Endothelial cell (in vitro differentiated cells): ENCODE measurements around the gene SULT1C2. TPM values are rescaled to one million over a fixed set of nuclear protein-coding genes. Genes with fewer than 3 reads are reported as not detected.

Experiments used
- DNase-seq: peaks from one replicate; pipeline ENCODE4 v3.0.0; 2021; ENCODE audit warnings: low spot score
- H3K27ac Mint-ChIP-seq: one replicate; pipeline ENCODE4 v1.8.0; 2021; ENCODE audit warnings: mixed read lengths, inconsistent platforms; ENCODE audit not compliant: unreplicated experiment
- H3K27me3 Mint-ChIP-seq: one replicate; pipeline ENCODE4 v1.8.0; 2021; ENCODE audit warnings: mild to moderate bottlenecking, moderate library complexity, mixed read lengths, inconsistent platforms; ENCODE audit not compliant: unreplicated experiment
- H3K36me3 Mint-ChIP-seq: one replicate; pipeline ENCODE4 v1.8.0; 2021; ENCODE audit warnings: mild to moderate bottlenecking, low read depth, mixed read lengths, inconsistent platforms; ENCODE audit not compliant: unreplicated experiment
- H3K4me1 Mint-ChIP-seq: one replicate; pipeline ENCODE4 v1.8.0; 2021; ENCODE audit warnings: mild to moderate bottlenecking, mixed read lengths, inconsistent platforms; ENCODE audit not compliant: unreplicated experiment
- H3K4me3 Mint-ChIP-seq: one replicate; pipeline ENCODE4 v1.8.0; 2021; ENCODE audit warnings: mild to moderate bottlenecking, mixed read lengths, inconsistent platforms; ENCODE audit not compliant: unreplicated experiment
- H3K9me3 Mint-ChIP-seq: one replicate; pipeline ENCODE4 v1.8.0; 2021; ENCODE audit warnings: mixed read lengths, inconsistent platforms; ENCODE audit not compliant: unreplicated experiment
- CTCF ChIP-seq: fragments of 200-600 bp; sonication (generic); IDR thresholded peaks from one replicate; pipeline ENCODE4 v1.5.0; 2021; ENCODE audit warnings: antibody characterized with exemption; ENCODE audit not compliant: unreplicated experiment
- total RNA-seq: library from RNA; stranded (reverse); fragmentation: NEBNext Ultra II Directional; extraction: Animal tissue kit (Norgen Biotek cat#: 25700); gene quantifications from one replicate; pipeline ENCODE4 v1.2.1, GENCODE V29; 2021; ENCODE audit not compliant: unreplicated experiment

The SULT1C2 gene
- total RNA-seq, 1 donor from 2014 or later: 0.85 TPM

GRCh38 chr2:108325756-108326155, 37.1 kb downstream of the SULT1C2 start:
- H3K9me3 Mint-ChIP-seq: no peaks in the 10 kb centered on the region
- H3K27me3 Mint-ChIP-seq: peaks cover 1% of the 10 kb centered on the region
- no peak overlapping the region for H3K27ac Mint-ChIP-seq
- no peak overlapping the region for H3K4me3 Mint-ChIP-seq
- no peak for TF ChIP-seq CTCF
- H3K4me1 Mint-ChIP-seq: peaks cover 2% of the 10 kb centered on the region
- no peak for DNase-seq
- H3K36me3 Mint-ChIP-seq: peaks cover 11% of the 10 kb centered on the region

- Mint-ChIP-seq H3K27ac (no peak overlapping the region), H3K9me3 (no peaks in the 10 kb centered on the region), H3K4me3 (no peak overlapping the region), H3K36me3 (no peaks in the 10 kb centered on the region), H3K27me3 (peaks cover under 1% of the 10 kb centered on the region), H3K4me1 (peaks cover 11% of the 10 kb centered on the region)
- DNase-seq: no peak
- no peak for TF ChIP-seq CTCF
Measured at GRCh38 chr2:108329771-108330170, 41.1 kb downstream of the SULT1C2 start.

- DNase-seq: no peak
- H3K9me3 Mint-ChIP-seq: no peaks in the 10 kb centered on the region
- no peaks in the 10 kb centered on the region for H3K36me3 Mint-ChIP-seq
- TF ChIP-seq CTCF: no peak
- no peak overlapping the region for H3K27ac Mint-ChIP-seq
- peaks cover 2% of the 10 kb centered on the region for H3K27me3 Mint-ChIP-seq
- H3K4me1 Mint-ChIP-seq: peaks cover 11% of the 10 kb centered on the region
- H3K4me3 Mint-ChIP-seq: no peak overlapping the region
Measured at GRCh38 chr2:108330979-108331378, 42.3 kb downstream of the SULT1C2 start.

GRCh38 chr2:108345951-108346350, 57.3 kb downstream of the SULT1C2 start:
- peaks cover 12% of the 10 kb centered on the region for H3K36me3 Mint-ChIP-seq
- DNase-seq: no peak
- no peak for TF ChIP-seq CTCF
- peaks cover 3% of the 10 kb centered on the region for H3K4me1 Mint-ChIP-seq
- H3K27ac Mint-ChIP-seq: peak overlapping the region; percentile 14
- H3K9me3 Mint-ChIP-seq: no peaks in the 10 kb centered on the region
- no peaks in the 10 kb centered on the region for H3K27me3 Mint-ChIP-seq
- H3K4me3 Mint-ChIP-seq: no peak overlapping the region

- Mint-ChIP-seq H3K36me3 (peaks cover 8% of the 10 kb centered on the region), H3K27me3 (no peaks in the 10 kb centered on the region), H3K4me3 (no peak overlapping the region), H3K27ac (no peak overlapping the region), H3K9me3 (no peaks in the 10 kb centered on the region), H3K4me1 (peaks cover 3% of the 10 kb centered on the region)
- TF ChIP-seq CTCF: no peak
- no peak for DNase-seq
Measured at GRCh38 chr2:108346827-108347226, 58.1 kb downstream of the SULT1C2 start.
